ENCODE results near the gene CRIP1. TPM values are rescaled to one million over a fixed set of nuclear protein-coding genes. Genes with fewer than 3 reads are reported as not detected.

The CRIP1 gene
- total RNA-seq, 4 donors from 2014 or later = 26.4 to 77.8 (median 33.5) TPM

DNA sequence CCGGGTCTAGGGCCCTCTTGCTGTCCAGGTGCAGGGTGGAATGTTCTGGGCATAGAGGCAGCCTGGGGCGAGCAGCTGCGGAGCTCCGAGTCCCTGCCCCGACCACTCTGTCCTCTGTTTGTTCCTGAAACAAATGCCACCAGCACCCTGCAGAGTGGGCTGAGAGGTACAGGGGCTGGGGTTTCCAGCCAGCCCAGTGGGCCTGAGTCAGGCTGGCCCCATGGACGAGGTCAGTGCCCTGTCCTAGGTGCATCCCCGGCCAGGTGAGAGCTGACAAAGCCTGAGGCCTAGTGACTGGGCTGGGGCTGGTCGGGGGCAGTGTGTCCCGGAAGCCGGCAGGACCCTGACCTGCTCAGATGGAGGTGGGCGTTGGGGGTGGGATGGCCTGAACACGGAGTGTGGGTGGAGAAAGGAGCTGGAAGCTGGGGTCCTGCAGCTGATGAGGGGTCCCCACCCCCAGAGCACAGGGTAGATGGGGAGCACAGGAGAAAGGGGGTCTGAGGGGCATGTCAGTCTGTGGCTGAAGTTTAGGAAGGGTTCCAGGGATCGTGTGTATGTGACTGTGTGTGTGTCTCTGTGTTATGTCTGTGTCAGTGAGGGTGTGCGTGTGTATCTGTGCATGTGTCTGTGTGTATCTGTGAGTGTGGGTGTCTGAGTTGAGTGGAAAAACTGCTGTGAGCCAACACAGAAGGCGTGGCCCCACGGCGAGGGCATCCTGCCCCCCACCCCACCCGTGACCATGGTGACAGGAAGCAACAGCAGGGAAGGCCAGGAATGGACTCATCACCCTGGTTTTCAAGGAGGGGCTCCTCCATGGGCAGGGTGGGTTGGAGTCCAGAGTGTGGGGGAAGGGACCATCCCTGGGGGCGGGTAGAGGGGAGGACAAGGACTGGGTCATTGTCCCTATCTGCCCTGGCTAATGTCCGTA, 2.4 kb upstream of the CRIP1 start:
- TF ChIP-seq, protein P1, sequence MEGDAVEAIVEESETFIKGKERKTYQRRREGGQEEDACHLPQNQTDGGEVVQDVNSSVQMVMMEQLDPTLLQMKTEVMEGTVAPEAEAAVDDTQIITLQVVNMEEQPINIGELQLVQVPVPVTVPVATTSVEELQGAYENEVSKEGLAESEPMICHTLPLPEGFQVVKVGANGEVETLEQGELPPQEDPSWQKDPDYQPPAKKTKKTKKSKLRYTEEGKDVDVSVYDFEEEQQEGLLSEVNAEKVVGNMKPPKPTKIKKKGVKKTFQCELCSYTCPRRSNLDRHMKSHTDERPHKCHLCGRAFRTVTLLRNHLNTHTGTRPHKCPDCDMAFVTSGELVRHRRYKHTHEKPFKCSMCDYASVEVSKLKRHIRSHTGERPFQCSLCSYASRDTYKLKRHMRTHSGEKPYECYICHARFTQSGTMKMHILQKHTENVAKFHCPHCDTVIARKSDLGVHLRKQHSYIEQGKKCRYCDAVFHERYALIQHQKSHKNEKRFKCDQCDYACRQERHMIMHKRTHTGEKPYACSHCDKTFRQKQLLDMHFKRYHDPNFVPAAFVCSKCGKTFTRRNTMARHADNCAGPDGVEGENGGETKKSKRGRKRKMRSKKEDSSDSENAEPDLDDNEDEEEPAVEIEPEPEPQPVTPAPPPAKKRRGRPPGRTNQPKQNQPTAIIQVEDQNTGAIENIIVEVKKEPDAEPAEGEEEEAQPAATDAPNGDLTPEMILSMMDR (IDR thresholded peaks at IDR 0.05) = no peak
- TF ChIP-seq POLR2A (IDR thresholded peaks at IDR 0.05) (no peak), EP300 (IDR thresholded peaks at IDR 0.05) (no peak)
- 52 to 53% methylated on average over 13 to 19 of the region's 20 CpGs for WGBS, 2 donors
- Histone ChIP-seq H3K27ac (peak overlapping the region in 3 of 4 donors; percentile 92 to 96 (median 95)), H3K9me3 (no peaks in the 10 kb centered on the region), H3K4me1 (peaks cover 0 to 99% (median 77%) of the 10 kb centered on the region in 4 donors), H3K36me3 (peaks cover 0 to 6% (median 0%) of the 10 kb centered on the region in 3 donors), H3K27me3 (peaks cover 0 to 15% of the 10 kb centered on the region in 2 donors), H3K4me3 (no peak overlapping the region)
- DNase-seq (ENCODE audit: low spot score in 2 of 2) = no peak

DNA sequence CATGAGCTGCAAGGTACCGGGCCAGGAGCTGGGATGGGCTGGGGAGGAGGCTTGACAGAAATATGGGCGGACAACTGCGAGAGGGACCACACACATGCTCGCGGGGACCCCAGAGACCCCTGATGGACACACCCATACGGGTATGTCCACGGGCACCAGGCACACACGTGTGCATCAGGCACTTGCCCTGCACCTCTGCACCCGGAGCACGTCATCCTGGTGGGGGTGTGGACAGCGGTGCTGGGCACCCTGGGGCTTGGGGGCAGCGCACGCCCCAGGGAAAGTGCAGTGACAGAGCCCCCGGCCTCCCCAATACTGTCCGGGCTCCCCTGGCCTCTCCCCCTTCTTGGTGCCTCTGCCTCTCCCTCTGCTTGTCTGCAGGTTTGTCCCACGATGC, 1.7 kb upstream of the CRIP1 start:
- no peaks in the 10 kb centered on the region for H3K9me3 ChIP-seq
- H3K27me3 ChIP-seq = peaks cover 0 to 15% of the 10 kb centered on the region in 2 donors
- peak overlapping the region in 3 of 4 donors; percentile 95 to 99 (median 96) for H3K27ac ChIP-seq
- H3K4me1 ChIP-seq = peaks cover 0 to 100% (median 83%) of the 10 kb centered on the region in 4 donors
- 77 to 80% methylated on average over 5 to 13 of the region's 16 CpGs for WGBS, 2 donors
- H3K36me3 ChIP-seq = no peaks in the 10 kb centered on the region
- DNase-seq (ENCODE audit: low spot score in 2 of 2) = no peak
- H3K4me3 ChIP-seq = no peak overlapping the region
- TF ChIP-seq, protein P1 (IDR thresholded peaks at IDR 0.05) = no peak
- TF ChIP-seq EP300 (IDR thresholded peaks at IDR 0.05) = no peak
- TF ChIP-seq POLR2A (IDR thresholded peaks at IDR 0.05) = no peak

DNA sequence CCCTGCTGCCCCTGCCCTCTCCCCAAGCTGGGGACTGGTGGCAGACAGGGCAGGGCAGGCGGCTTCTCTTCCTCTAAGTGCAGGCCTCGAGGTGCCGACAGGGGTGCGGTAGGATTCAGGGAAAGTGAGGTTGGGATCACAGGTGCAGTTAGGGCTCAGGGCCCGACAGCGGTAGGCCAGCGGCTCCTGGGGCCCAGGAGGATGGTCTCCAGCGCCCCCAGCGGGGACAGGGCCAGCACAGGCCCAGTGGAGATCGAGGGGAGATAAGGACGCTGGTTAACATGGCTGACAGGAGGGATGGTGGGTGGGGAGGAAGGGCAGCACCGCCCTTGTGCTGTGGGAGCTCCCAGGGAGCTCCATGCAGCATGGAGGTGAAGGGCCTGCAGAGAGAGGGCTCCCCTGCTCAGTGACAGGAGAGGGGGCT, 935 bp upstream of the CRIP1 start:
- TF ChIP-seq POLR2A (IDR thresholded peaks at IDR 0.05) = no peak
- TF ChIP-seq, protein P1 (IDR thresholded peaks at IDR 0.05) = peak in 2 of 5 experiments; percentile 15 to 25
- Histone ChIP-seq H3K9me3 (no peaks in the 10 kb centered on the region), H3K27ac (peak overlapping the region in 3 of 4 donors; percentile 96 to 99 (median 97)), H3K4me3 (no peak overlapping the region), H3K36me3 (no peaks in the 10 kb centered on the region), H3K4me1 (peaks cover 0 to 96% (median 80%) of the 10 kb centered on the region in 4 donors), H3K27me3 (peaks cover 0 to 15% of the 10 kb centered on the region in 2 donors)
- DNase-seq (ENCODE audit: low spot score in 2 of 2) = no peak
- 36 to 42% methylated on average over 12 of the region's 12 CpGs for WGBS, 2 donors

DNA sequence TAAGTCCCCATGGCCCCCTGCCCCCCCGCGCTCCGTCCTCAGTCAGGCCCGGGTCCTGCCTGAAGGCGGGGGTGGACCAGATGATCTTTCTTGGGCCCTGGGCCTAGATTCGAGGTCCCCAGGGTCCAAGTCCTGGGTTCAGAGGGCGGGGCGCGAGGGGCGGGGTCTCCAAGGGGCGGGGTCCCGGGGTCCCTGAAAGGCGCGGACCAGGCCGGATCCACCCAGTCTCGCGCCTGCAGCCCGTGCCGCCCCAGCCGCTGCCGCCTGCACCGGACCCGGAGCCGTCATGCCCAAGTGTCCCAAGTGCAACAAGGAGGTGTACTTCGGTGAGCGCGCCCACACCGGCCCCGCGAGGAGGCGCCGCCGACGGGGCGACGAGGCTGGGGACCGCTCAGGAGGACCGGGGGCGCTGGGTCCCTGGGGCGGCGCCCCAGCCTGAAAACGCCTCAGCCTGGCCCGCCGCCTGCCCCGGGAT, 325 bp downstream of the CRIP1 start:
- peak in 1 of 2 donors; percentile 8 for TF ChIP-seq EP300 (IDR thresholded peaks at IDR 0.05)
- no peak for TF ChIP-seq POLR2A (IDR thresholded peaks at IDR 0.05)
- TF ChIP-seq, protein P1 (IDR thresholded peaks at IDR 0.05) = no peak
- H3K27ac ChIP-seq = peak overlapping the region; percentile 66 to 99 (median 96)
- peaks cover 0 to 15% of the 10 kb centered on the region in 2 donors for H3K27me3 ChIP-seq
- 2% methylated on average over 10 of the region's 45 CpGs; no CpG with 5 or more reads in 1 of the 2 donors for WGBS, 2 donors
- peaks cover 0 to 91% (median 70%) of the 10 kb centered on the region in 4 donors for H3K4me1 ChIP-seq
- H3K36me3 ChIP-seq = no peaks in the 10 kb centered on the region
- H3K4me3 ChIP-seq = peak overlapping the region; percentile 10 to 88 (median 56)
- DNase-seq (ENCODE audit: low spot score in 2 of 2) = peak in 1 of 2 donors; percentile 58
- no peaks in the 10 kb centered on the region for H3K9me3 ChIP-seq

All from tibial nerve (tissue), 4 donors.